Activated naive CD8-positive, alpha-beta T cell treated with anti-CD3 and anti-CD28 coated beads for 36 hours (primary cell): ENCODE data around the gene ZSCAN20. TPM values are rescaled to one million over a fixed set of nuclear protein-coding genes. Genes with fewer than 3 reads are reported as not detected.

Experiments used
- DNase-seq: peaks from one replicate; pipeline ENCODE4 v3.0.0; 2021
- H3K27ac Mint-ChIP-seq: one replicate; pipeline ENCODE4 v1.8.0; 2022; ENCODE audit warnings: mild to moderate bottlenecking, moderate library complexity, mixed read lengths
- H3K27me3 Mint-ChIP-seq: one replicate; pipeline ENCODE4 v1.8.0; 2022; ENCODE audit warnings: mild to moderate bottlenecking, mixed read lengths
- H3K36me3 Mint-ChIP-seq: one replicate; pipeline ENCODE4 v1.8.0; 2021; ENCODE audit warnings: mild to moderate bottlenecking, mixed read lengths
- H3K4me1 Mint-ChIP-seq: one replicate; pipeline ENCODE4 v1.8.0; 2021; ENCODE audit warnings: mixed read lengths
- H3K4me3 Mint-ChIP-seq: one replicate; pipeline ENCODE4 v1.8.0; 2022; ENCODE audit warnings: mild to moderate bottlenecking, moderate library complexity, mixed read lengths
- H3K9me3 Mint-ChIP-seq: one replicate; pipeline ENCODE4 v1.8.0; 2022; ENCODE audit warnings: mixed read lengths
- total RNA-seq, 2 experiments: library from RNA; stranded (reverse); gene quantifications; one replicate each; pipeline ENCODE4 v1.2.3, GENCODE V29; 2021

ZSCAN20 gene
- total RNA-seq, 2 experiments from 2014 or later, result 3.0 TPM

DNA sequence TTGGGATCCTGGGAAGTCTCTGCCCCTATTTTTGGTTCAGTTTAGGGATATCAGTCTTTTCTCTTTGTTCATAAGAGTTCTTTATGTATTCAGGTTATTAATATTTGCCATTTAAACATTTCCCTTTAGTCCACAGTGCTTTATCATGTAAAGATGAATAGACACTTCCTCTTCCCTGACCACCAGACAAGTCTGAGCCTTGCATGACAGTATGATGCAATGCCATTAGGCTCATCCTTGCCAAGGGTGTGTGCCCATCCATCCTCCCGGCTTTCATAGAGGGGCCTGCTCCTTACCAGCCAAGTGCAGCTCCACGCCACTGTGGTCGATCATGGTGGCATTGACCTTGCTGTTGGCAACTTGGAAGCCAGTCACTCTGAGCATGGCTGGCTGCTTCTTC is 52.1 kb downstream of the ZSCAN20 start:
- Mint-ChIP-seq H3K4me3 (no peak overlapping the region), H3K27me3 (peaks cover 23% of the 10 kb centered on the region), H3K4me1 (no peaks in the 10 kb centered on the region), H3K36me3 (no peaks in the 10 kb centered on the region), H3K27ac (no peak overlapping the region), H3K9me3 (no peaks in the 10 kb centered on the region)
- no peak for DNase-seq

DNA sequence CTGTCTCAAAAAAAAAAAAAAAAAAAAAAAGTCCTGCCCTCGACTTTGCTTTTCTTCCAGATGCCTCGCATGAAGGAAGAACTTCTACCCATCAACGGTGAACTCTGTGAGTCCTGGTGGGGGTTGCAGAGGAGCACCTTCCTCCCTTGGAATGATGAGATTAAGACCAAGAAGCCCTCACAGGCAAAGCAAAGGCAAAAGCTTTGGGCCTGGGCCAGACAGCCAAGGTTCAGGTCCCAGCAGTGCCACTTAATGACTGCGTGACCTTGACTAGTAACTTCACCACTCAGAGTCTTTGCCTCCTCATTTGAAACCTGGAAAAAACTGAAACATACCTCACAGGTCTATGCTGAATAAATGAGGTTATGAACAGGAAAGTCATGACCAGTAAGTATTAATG is 55.5 kb downstream of the ZSCAN20 start:
- Mint-ChIP-seq H3K9me3 (peaks cover 1% of the 10 kb centered on the region), H3K4me3 (no peak overlapping the region), H3K27ac (no peak overlapping the region), H3K36me3 (no peaks in the 10 kb centered on the region), H3K27me3 (peaks cover 21% of the 10 kb centered on the region), H3K4me1 (no peaks in the 10 kb centered on the region)
- no peak for DNase-seq

DNA sequence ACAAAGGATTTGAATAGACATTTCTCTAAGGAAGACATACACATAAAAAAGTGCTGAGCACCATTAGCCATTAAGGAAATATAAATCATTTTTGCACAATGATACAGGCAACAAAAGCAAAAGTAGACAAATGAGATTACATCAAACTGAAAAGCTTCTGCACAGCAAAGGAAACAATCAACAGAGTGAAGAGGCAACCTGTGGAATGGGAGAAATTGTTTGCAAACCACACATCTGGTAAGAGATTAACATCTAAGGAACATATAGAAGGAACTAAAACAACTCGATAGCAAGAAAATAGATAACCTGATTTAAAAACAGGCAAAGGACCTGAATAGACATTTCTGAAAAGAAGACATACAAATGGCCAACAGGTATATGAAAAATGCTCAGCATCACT is 57.5 kb downstream of the ZSCAN20 start:
- DNase-seq, result no peak
- Mint-ChIP-seq H3K36me3 (no peaks in the 10 kb centered on the region), H3K9me3 (peaks cover 1% of the 10 kb centered on the region), H3K27ac (no peak overlapping the region), H3K4me1 (no peaks in the 10 kb centered on the region), H3K4me3 (no peak overlapping the region), H3K27me3 (peaks cover 21% of the 10 kb centered on the region)

DNA sequence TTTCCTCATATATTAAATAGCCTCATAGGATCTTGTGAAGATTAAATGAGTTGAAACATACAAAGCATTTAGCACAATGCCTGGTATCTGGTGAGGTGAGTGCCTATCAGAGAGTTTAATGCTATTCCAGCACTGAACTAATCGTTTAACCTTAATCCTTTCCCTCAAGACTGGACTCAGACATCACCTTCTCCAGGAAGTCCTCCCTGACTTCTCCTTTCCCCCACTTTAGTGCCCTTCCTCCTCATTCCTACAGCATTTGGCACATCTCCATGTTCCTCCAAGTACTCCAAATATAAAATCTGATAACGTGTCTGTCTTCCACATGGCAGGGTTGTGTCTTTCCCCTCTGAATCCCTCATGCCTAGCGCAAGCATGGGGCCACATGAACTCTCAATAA is 59.8 kb downstream of the ZSCAN20 start:
- H3K36me3 Mint-ChIP-seq, result no peaks in the 10 kb centered on the region
- H3K9me3 Mint-ChIP-seq, result peaks cover 1% of the 10 kb centered on the region
- no peak overlapping the region for H3K27ac Mint-ChIP-seq
- peaks cover 10% of the 10 kb centered on the region for H3K27me3 Mint-ChIP-seq
- H3K4me3 Mint-ChIP-seq, result no peak overlapping the region
- no peak for DNase-seq
- no peaks in the 10 kb centered on the region for H3K4me1 Mint-ChIP-seq

DNA sequence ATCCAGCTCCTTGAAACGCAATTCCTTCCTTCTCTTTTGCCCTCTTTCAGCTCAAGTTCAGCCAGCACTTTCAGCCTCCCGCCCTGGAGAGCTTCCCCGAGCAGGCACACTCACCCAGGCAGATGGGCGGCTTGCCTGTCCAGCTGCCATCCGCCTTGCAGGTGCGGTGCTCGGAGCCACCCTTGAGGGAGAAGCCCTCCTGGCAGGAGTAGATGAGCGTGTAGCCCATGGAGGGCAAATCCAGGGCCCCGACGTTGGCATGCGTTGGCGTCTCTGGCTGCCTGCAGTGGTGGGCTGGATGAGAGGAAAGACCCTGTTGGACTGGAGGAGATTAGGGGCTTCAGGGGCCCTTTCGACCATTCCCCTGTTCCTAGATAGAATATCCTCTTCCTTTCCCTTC is 60.5 kb downstream of the ZSCAN20 start:
- Mint-ChIP-seq H3K4me3 (no peak overlapping the region), H3K27me3 (peaks cover 9% of the 10 kb centered on the region), H3K4me1 (no peaks in the 10 kb centered on the region), H3K9me3 (peaks cover 1% of the 10 kb centered on the region), H3K36me3 (no peaks in the 10 kb centered on the region), H3K27ac (no peak overlapping the region)
- DNase-seq, result no peak

DNA sequence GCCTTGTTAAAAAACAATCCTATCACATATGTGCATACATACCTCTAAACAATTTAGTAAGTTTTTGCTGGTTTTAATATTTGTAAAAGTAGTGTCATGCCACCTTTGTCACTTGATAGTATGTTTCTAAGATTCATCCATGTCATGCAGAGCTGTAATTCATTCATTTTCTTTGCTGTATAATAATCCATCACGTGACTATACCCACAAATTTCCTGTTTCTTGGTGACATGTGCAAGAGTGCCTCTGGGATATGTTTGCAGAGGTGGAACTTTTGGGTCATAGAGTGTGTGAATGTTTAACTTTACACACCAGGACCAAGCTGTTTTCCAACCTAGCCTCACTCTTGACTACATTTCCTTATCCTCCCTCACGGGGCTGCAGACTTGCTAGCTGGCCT is 62.9 kb downstream of the ZSCAN20 start:
- Mint-ChIP-seq H3K9me3 (peaks cover 1% of the 10 kb centered on the region), H3K27me3 (no peaks in the 10 kb centered on the region), H3K4me1 (peaks cover 3% of the 10 kb centered on the region), H3K4me3 (no peak overlapping the region), H3K27ac (no peak overlapping the region), H3K36me3 (no peaks in the 10 kb centered on the region)
- no peak for DNase-seq

DNA sequence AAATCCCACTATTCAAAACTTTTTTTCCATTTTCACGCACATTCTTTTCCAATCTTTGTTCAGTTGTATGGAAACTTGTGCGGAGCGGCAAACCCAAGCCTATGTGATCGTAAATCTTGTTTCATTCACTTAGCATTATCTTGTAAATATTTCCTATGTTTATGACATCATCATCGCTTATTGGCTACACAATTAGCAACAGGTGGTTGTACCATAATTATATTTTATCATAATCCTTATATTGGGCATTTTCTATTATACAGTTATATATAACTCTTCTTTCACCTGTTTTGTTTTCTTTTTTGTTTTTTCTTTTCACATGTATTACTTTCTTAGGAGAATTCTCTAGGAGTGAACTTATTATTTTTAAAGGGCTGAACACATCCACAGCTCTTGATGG is 65.4 kb downstream of the ZSCAN20 start:
- Mint-ChIP-seq H3K27me3 (no peaks in the 10 kb centered on the region), H3K27ac (no peak overlapping the region), H3K4me3 (no peak overlapping the region), H3K9me3 (no peaks in the 10 kb centered on the region), H3K4me1 (peaks cover 3% of the 10 kb centered on the region), H3K36me3 (no peaks in the 10 kb centered on the region)
- no peak for DNase-seq

DNA sequence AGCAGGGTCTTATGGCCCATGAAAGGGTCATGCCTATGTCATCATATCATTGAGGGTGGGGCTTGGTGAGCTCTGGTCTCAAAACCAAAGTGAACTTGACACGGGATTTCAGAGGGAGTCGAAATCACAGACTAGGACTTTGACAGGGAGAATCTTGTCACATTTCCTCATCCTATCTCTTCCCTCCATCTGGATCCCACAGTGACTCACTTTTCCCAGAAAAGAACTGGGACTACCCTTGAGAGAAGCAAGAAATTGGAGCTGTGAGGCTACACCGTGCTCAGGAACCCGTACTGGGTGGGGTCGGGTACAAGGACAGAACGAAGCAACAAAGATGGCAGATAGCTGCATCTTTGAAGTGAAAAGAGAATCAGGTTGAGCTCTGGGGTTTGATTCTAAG is 69.5 kb downstream of the ZSCAN20 start:
- H3K27me3 Mint-ChIP-seq, result peaks cover 8% of the 10 kb centered on the region
- peaks cover 3% of the 10 kb centered on the region for H3K4me1 Mint-ChIP-seq
- H3K27ac Mint-ChIP-seq, result no peak overlapping the region
- no peaks in the 10 kb centered on the region for H3K36me3 Mint-ChIP-seq
- no peak for DNase-seq
- H3K4me3 Mint-ChIP-seq, result no peak overlapping the region
- no peaks in the 10 kb centered on the region for H3K9me3 Mint-ChIP-seq

Other genes with a start within 250 kb of the ZSCAN20 start
- gene ZNF362, start 216.2 kb upstream of the ZSCAN20 start, total RNA-seq, result 1 to 10 TPM; 7.2 to 9.2 TPM
- not detected for gene A3GALT2, start 151.5 kb upstream of the ZSCAN20 start, total RNA-seq
- gene PHC2, start 41.5 kb upstream of the ZSCAN20 start, total RNA-seq, result 10 to 100 TPM; 26.9 to 28.7 TPM